ENCODE data around the gene MUS81.

MUS81 gene

DNA sequence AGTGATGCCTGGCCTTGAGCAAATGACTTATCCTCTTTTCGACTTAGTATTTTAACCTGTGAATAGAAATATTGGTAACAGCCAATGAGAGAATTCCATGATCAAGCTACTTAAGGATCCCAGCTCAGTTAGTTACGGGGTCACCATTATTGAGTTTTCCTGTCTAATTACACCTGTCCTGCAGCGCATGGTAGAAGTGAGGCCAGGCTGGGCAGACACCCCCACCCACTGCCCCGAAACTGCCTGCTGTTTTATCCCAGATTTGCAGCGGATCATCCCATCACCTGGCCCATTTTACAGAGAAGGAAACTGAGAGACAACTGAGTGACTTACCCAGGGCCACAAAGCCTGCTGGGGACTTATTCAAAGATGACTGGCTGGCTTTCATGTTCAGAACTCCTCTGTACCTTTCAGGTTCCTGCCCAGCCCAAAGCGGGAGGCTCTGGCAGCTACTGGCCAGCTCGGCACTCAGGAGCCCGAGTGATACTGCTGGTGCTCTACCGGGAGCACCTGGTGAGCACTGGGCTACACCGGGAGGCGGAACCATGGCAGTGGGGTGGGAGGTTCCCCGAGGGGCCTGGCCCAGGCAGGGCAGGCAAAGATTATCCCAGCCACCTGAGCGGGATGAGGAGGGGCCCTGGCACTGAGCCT is 1.4 kb downstream of the MUS81 start:
- no peak for DNase-seq

GRCh38 chr11:65862191-65862735 is 2.0 kb downstream of the MUS81 start:
- no peak for DNase-seq

- no peak for DNase-seq
Measured at GRCh38 chr11:65862941-65863888, 3.0 kb downstream of the MUS81 start.

GRCh38 chr11:65863889-65864705 is 3.9 kb downstream of the MUS81 start:
- no peak for DNase-seq

DNA sequence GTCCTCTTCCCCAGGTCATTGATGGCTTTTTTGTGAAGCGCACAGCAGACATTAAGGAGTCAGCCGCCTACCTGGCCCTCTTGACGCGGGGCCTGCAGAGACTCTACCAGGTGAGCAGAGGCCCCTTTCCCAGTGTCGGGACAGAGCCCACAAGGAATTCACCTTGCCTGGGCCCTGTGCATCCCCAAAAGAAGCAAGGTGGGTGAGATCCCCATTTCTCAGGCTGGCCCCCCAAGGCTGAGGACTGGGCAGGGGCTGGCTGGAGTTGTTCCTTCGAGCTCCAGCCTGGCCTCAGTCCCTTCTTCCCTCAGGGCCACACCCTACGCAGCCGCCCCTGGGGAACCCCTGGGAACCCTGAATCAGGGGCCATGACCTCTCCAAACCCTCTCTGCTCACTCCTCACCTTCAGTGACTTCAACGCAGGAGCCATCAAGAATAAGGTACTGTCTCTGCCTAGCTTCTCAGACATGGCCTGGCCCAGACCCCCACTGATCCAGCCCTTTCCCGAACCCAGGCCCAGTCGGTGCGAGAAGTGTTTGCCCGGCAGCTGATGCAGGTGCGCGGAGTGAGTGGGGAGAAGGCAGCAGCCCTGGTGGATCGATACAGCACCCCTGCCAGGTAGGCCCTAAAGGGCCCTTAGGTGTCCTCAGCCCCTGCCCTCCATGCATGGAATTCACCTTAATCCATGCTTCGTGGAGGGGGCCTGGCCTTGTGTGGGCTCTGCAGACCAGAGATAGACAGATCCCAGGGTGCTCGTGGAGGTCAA is 4.7 kb downstream of the MUS81 start:
- DNase-seq: no peak

DNA sequence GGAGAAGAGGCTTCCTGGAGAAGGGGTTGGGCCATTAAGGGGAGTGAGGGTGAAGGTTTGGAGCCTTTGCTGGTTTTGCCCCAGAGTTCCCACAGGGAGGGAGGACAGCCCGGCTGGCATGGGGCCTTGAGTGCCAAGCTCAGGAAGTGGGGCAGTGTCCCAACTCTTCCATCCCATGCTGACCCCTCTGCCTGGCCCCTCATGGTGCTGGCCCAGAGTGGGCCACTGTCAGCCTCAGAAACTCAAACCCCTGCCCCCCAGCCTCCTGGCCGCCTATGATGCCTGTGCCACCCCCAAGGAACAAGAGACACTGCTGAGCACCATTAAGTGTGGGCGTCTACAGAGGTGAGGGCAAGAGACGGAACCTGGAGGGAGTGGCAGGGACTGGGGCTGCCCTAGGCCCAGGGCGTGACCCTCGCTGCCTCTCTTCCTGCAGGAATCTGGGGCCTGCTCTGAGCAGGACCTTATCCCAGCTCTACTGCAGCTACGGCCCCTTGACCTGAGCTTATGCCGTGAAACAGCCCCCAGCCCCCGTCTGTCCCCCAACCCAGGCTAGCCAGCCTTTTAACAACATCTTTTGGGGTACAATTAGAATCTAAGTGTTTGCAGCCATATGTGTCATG is 5.4 kb downstream of the MUS81 start:
- no peak for DNase-seq

DNA sequence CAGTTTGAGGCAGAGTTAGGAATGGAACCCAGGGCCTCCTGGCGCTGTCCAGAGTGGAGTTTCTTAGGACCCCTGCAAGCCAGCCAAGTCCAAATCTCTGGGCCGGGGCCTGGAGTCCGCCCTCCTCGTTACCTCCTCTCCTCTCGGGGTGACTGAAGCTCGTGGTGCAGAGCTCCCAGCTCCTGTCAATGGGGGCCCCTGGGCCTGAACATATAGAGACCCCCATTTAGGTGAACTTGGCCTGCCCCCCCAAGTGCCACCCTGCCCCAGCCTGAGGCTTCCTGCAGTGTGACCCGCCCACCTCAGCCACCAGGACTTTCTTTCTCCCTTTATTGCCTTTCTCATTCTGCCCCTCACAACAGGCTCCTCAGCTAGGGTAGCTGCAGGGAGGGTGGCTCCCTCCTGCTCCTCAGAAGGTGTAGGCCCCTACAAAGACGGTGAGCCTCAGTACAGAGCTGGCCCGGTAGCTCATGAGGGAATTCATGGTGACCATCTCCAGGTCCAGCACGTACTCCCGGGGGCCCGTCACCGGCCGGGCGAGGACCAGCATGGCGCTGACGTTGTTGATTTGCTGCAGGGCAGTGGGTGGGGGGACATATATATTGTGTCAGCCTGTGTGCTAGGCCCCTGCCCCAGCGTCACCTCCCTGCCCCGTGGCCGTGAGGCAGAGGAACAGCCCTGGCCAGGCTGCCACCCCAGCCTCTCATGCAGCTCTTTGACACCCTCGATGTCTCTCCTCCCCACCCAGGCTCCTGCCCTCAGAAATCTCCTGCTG is 6.5 kb downstream of the MUS81 start:
- no peak for DNase-seq

- DNase-seq: peak; percentile 71
Measured at GRCh38 chr11:65867284-65868071, 7.2 kb downstream of the MUS81 start.

GRCh38 chr11:65868076-65868667 is 7.9 kb downstream of the MUS81 start:
- DNase-seq: no peak

DNA sequence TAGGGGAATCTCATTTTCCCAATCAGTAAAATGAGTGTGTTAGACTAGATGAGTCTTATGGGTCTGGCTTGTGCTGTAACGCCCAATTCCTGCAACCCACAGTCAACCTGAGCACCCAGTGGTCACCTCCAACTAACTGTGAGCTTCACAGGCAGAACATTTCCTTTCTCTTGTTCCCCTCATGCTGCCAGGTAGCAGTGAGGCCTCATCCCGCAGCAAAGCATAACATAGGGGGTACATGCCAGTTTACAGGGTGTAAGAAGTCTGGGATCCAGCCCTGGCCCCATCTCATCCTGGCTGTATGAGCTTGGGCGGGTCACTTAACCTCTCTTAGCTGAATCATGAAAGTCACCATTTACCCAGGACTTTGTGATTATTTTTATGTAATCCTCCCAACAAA is 8.7 kb downstream of the MUS81 start:
- no peak for DNase-seq

GRCh38 chr11:65869643-65870306 is 9.5 kb downstream of the MUS81 start:
- no peak for DNase-seq

GRCh38 chr11:65870307-65870658 is 10.1 kb downstream of the MUS81 start:
- no peak for DNase-seq

DNA sequence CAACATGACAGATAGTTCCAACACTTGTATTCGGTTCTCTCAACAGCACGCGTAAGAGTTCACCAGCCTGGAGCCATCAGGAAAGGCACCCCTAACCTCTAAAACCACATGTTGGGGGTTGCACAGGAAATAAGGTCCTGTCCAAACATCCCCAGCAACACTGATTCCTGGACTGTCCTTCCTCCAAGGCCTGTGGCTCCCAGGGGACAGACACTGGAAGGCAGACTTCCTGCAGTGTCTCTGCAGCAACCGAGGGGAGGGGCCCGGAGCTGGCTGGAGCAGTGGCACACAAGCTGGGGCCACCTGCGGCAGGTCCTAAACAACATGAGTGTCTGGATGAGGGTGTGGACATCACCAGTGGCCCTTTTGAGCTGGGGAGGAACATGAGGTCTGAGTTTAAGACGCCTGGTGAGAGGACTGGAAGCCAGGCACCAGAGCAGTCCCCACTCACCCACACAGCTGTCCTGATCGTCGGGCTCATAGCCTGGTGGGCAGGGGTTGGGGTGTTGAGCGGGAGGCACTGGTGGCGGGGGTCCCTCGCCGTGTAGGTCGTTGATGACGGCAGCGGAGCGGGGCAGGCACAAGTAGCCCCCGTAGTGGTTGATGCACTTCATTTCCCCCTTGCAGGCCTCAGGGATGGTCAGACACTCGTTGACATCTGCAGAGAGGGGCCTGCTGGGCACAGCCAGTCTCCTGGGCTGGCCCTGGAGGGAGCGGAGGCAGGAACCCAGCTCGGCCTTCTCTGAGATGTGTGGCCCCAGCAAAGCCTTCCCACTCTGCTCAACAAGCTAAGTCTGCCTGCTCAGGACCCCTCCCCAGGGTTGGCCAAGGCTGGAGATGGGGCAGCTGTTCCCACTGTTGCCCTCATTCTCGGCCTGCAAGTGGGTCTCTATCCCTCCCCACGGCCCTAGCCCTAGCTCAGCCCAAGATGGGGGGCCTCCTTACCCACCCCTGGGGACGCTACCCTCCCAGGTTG is 10.8 kb downstream of the MUS81 start:
- peak; percentile 47 for DNase-seq

DNA sequence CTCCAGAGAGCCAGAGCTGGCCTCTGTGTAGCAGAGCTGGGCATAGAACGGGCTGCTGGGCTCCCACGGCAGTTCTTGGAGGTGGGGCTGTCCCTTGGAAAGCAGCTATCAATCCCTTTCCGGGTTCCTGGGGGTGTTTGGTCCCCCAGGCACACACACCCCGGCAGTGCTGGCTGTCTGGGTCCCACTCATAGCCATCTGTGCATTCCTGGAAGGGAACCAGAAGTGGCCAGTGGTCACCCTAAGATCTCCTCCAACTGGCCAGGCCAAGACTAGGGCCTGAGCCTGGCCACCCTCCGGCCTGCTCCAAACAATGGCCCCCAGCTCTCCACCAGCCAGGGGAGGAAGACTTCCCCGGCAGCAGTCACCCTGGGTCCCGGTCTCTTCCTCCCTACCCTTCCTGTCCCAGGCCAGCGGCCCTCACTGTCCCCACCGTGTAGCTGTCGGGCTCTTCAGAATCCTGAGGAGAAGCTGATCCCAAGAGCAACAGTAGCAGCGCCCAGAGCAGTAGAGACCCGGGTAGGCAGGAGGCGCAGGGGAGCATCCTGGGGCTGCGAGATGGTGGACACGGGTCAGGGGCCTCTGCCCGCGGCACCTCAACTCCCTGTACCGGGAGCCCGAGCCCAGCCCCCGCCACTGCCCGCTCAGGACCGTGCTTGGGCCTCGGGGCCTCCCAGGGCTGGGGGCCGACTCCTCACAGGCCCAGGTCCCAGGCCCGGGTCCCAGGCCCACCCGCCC is 11.7 kb downstream of the MUS81 start:
- no peak for DNase-seq

- DNase-seq: no peak
Measured at GRCh38 chr11:65872586-65873317, 12.5 kb downstream of the MUS81 start, which contains the start of gene EFEMP2. TSS of gene EFEMP2 (minus strand) at chr11:65872800. CDS start at chr11:65872354, 446 bp downstream.
